Heart right ventricle (tissue), 16 donors: ENCODE measurements around the gene MT1F. TPM values are rescaled to one million over a fixed set of nuclear protein-coding genes. Genes with fewer than 3 reads are reported as not detected.

Source experiments
- ATAC-seq, 8 donors: fragments of 200-7000 bp; cut with Tn5 transposase; one replicate each; pipeline ENCODE4 v1.9.1; 2020; ENCODE audit warnings: mild to moderate bottlenecking in 8 of 8, moderate library complexity in 8 of 8, moderate number of reproducible peaks in 1 of 8
- DNase-seq, 2 donors: peaks; one replicate each; pipeline ENCODE4 v3.0.0-alpha.2; 2020
- H3K27ac ChIP-seq, 10 donors: fragments of 200-600 bp; sonication (generic) in 2 of 10; one replicate each; pipeline versions ENCODE4 v1.5.0 to v1.8.0; 2020 to 2022; ENCODE audit warnings: mild to moderate bottlenecking in 3 of 10
- H3K27me3 ChIP-seq, 7 donors: fragments of 200-600 bp; one replicate each; pipeline ENCODE4 v1.8.0; 2021 to 2022; ENCODE audit warnings: mild to moderate bottlenecking in 2 of 7
- H3K36me3 ChIP-seq, 9 donors: fragments of 200-600 bp; sonication (generic) in 1 of 9; one replicate each; pipeline versions ENCODE4 v1.5.0 to v1.8.0; 2020 to 2022; ENCODE audit warnings: mild to moderate bottlenecking in 2 of 9
- H3K4me1 ChIP-seq, 9 donors: fragments of 200-600 bp; sonication (generic) in 1 of 9; one replicate each; pipeline versions ENCODE4 v1.5.0 to v1.8.0; 2020 to 2022; ENCODE audit warnings: mild to moderate bottlenecking in 4 of 9
- H3K4me3 ChIP-seq, 10 donors: fragments of 200-600 bp; sonication (generic) in 2 of 10; one replicate each; pipeline versions ENCODE4 v1.5.0 to v1.8.0; 2020 to 2022; ENCODE audit warnings: mild to moderate bottlenecking in 7 of 10, moderate library complexity in 2 of 10
- H3K9me3 ChIP-seq, 11 donors: fragments of 200-600 bp in 10 of 11; sonication (generic) in 2 of 11; one replicate each; pipeline versions ENCODE4 v1.5.0 to v1.8.0; 2013 to 2022; ENCODE audit warnings: mild to moderate bottlenecking in 2 of 11, control low read depth in 1 of 11, moderate library complexity in 1 of 11
- CTCF ChIP-seq, 9 donors: fragments of 200-600 bp; sonication (generic) in 2 of 9; IDR thresholded peaks; one replicate each; pipeline versions ENCODE4 v1.5.0 to v1.8.0; 2021 to 2022; ENCODE audit warnings: antibody characterized with exemption in 9 of 9, mild to moderate bottlenecking in 5 of 9, moderate library complexity in 1 of 9
- WGBS, 2 donors: extraction: QIAGEN DNeasy Blood & Tissue Kit; methylation state at CpG; one replicate each; pipeline ENCODE4 v1.1.7; 2013; ENCODE audit warnings: inconsistent platforms in 1 of 2; 5-methylcytosine and 5-hydroxymethylcytosine counted together
- intact Hi-C, 10 donors: fragments of 100-400 bp; cut with DNase I; formaldehyde crosslinking; loops; one replicate each; pipeline versions ENCODE4 v1.11.1 to v1.14.2; 2022
- polyA plus RNA-seq, 2 donors: library from polyadenylated mRNA; stranded (reverse); fragments of 200-250 nt; gene quantifications; one replicate each; pipeline ENCODE4 v1.2.3, GENCODE V29; 2013
- total RNA-seq, 10 donors: library from RNA; stranded (reverse); fragmentation: NEBNext Ultra II Directional in 3 of 10; extraction: Animal tissue kit (Norgen Biotek cat#: 25700) in 3 of 10; gene quantifications; one replicate each; pipeline versions ENCODE4 v1.2.1 to v1.2.4, GENCODE V29; 2021 to 2023
- donor health status: Arrhythmogenic right ventricular cardiomyopathy.
- donor health status: ischemic (EF 13 %, LVEDD 7.1; RV severe dilation, severe dysfunction).
- donor health status: healthy with polysubstance abuse.
- donor health status: DM: no; HTN: yes; CAD: no.
- donor health status: DM: no; HTN: no; CAD: no.
- donor health status: ischemic (EF 25% LVEDD 6.9; RV normal size, moderate dysfunction).
- donor health status: ischemic (EF 25% LVEDD 5.7; RV mildly dilated, moderate dysfunction).
- donor health status: healthy.
- donor health status: DM: yes; HTN: yes; CAD: no.
- donor health status: Ischemic cardiomyopathy.
- donor health status: ischemic (EF 35%, LVEDD 5.7; RV mildly dilated, moderate dysfunction).
- donor health status: nonischemic (EF 11% LVEDD 7.7; RV severe dilation, severe dysfunction).
- donor health status: DM: yes; HTN: yes; CAD: no.
- donor health status: PGD.
- donor health status: ischemic (EF 29% LVEDD 5.4; RV normal size, mild dysfunction).
- donor health status: nonischemic (EF 23%, LVEDD 6.1; RV moderate dilation, normal function).

MT1F gene
- total and polyA plus RNA-seq, 12 donors = 0.98 to 7.7 (median 2.4) TPM

- Histone ChIP-seq H3K9me3 (peaks cover 0 to 17% (median 0%) of the 10 kb centered on the region in 11 donors), H3K27me3 (no peaks in the 10 kb centered on the region), H3K27ac (peak overlapping the region in 8 of 10 donors; percentile 1 to 90 (median 46)), H3K4me1 (peaks cover 0 to 47% (median 28%) of the 10 kb centered on the region in 9 donors), H3K4me3 (no peak overlapping the region), H3K36me3 (no peaks in the 10 kb centered on the region)
- intact Hi-C loops = loop anchor here in 7 of 10 donors (5.0 kb wide), 4 partner anchors 43 to 83 kb away; partner anchors contain the start of genes MT2A (in 4 of the 7) and MT1E (in 2 of the 7)
- WGBS, 2 donors = 60 to 62% methylated on average over 4 of the region's 4 CpGs
- peak in 2 of 8 donors; percentile 1 to 6 for ATAC-seq
- no peak for TF ChIP-seq CTCF (IDR thresholded peaks at IDR 0.05)
- no peak for DNase-seq
Measured at GRCh38 chr16:56684926-56685590, 27.3 kb downstream of the MT1F start.

- no peak for TF ChIP-seq CTCF (IDR thresholded peaks at IDR 0.05)
- no peak for ATAC-seq
Measured at GRCh38 chr16:56686758-56687157, 29.0 kb downstream of the MT1F start.

GRCh38 chr16:56688762-56689161, 31.0 kb downstream of the MT1F start:
- no peak overlapping the region for H3K27ac ChIP-seq
- intact Hi-C loops = loop anchor here in 1 of 10 donors (1.0 kb wide), 1 partner anchor 30 kb away; no protein-coding TSS in a partner anchor
- WGBS, 2 donors = 45 to 54% methylated on average over 1 of the region's 1 CpG

More at GRCh38 chr16:56686758-56687157, 29.0 kb downstream of the MT1F start:
- intact Hi-C loops = no loop called here
- DNase-seq = no peak
- no peak overlapping the region for H3K27ac ChIP-seq
- H3K27me3 ChIP-seq = no peaks in the 10 kb centered on the region
- peaks cover 0 to 17% (median 0%) of the 10 kb centered on the region in 11 donors for H3K9me3 ChIP-seq
- peaks cover 0 to 35% (median 27%) of the 10 kb centered on the region in 9 donors for H3K4me1 ChIP-seq
- 95 to 97% methylated on average over 7 of the region's 7 CpGs for WGBS, 2 donors
- no peak overlapping the region for H3K4me3 ChIP-seq
- H3K36me3 ChIP-seq = no peaks in the 10 kb centered on the region

GRCh38 chr16:56689171-56689570, 31.4 kb downstream of the MT1F start:
- intact Hi-C loops = loop anchor here in 1 of 10 donors (1.0 kb wide), 1 partner anchor 31 kb away; no protein-coding TSS in a partner anchor
- DNase-seq (no peak), ATAC-seq (no peak)
- Histone ChIP-seq H3K27me3 (no peaks in the 10 kb centered on the region), H3K4me1 (peaks cover 0 to 22% (median 9%) of the 10 kb centered on the region in 9 donors), H3K9me3 (peaks cover 0 to 17% (median 0%) of the 10 kb centered on the region in 11 donors), H3K36me3 (no peaks in the 10 kb centered on the region), H3K27ac (no peak overlapping the region), H3K4me3 (no peak overlapping the region)
- WGBS, 2 donors = 75 to 78% methylated on average over 3 of the region's 3 CpGs
- TF ChIP-seq CTCF (IDR thresholded peaks at IDR 0.05) = no peak

More at GRCh38 chr16:56688762-56689161, 31.0 kb downstream of the MT1F start:
- no peaks in the 10 kb centered on the region for H3K27me3 ChIP-seq
- no peak for TF ChIP-seq CTCF (IDR thresholded peaks at IDR 0.05)
- no peak overlapping the region for H3K4me3 ChIP-seq
- peaks cover 0 to 26% (median 12%) of the 10 kb centered on the region in 9 donors for H3K4me1 ChIP-seq
- no peaks in the 10 kb centered on the region for H3K36me3 ChIP-seq
- H3K9me3 ChIP-seq = peaks cover 0 to 17% (median 0%) of the 10 kb centered on the region in 11 donors
- no peak for ATAC-seq
- DNase-seq = no peak
